T-helper 9 cell (primary cell): ENCODE measurements around the gene ZNF567.
"Not testable (repeated sequence)": the region's sequence is repeated elsewhere in the genome, so short reads cannot be mapped to it uniquely, and the experiment has no call there.

Experiments
- DNase-seq: peaks from one replicate; pipeline ENCODE4 v3.0.0-alpha.2; 2020
- total RNA-seq, 2 donors: gene quantifications; one replicate each; lab custom pipeline; 2026; lab: John Stamatoyannopoulos, UW

Gene ZNF567
- total RNA-seq = 11.1 to 32.7 reads per million in 2 donors

DNA sequence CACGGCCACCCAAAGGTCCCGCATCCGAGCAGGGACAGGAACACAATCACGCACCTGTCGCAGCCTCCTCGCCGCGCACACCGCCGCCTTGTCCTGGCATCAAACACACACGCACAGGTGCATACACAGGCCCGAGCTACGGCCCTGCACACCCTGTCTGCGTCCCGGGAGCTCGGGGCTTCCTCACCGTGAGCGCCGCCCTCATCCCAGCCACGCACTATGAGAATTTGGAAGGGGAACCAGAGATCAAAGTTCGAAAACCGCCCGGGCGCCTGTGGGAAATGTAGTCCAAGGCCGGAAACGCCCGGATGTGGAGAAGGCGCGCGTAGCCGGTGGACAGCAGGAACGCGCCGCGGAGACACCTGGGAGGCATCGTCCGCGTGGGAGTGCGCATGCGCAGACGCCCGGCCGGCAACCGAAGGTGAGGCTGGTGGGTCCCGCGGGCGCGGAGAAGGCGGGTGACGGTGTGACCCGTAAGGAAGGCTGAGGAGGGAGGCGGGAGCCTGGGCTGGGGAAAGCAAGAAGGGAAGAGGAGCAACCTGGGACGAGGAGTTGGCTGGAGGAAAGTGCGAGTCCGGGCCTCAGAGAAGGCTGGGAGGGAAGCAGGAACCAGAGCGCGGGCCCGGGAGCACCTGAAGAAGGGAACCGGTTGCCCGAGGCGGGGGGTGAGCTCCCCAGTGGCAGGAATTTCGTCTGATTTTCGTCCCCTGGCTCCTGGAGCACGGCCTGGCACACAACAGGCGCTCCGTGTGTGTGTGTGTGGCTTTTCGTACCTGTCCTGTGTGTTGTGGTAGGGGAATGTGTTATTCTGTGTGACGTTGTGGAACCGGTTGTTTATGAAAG is at the start of gene ZNF567:
Gene ZNF567 (plus strand): TSS at position 399 of the 843 bp plus-strand sequence. CDS start 7,256 bp downstream, outside the sequence.
- peak; percentile 96 for DNase-seq

DNA sequence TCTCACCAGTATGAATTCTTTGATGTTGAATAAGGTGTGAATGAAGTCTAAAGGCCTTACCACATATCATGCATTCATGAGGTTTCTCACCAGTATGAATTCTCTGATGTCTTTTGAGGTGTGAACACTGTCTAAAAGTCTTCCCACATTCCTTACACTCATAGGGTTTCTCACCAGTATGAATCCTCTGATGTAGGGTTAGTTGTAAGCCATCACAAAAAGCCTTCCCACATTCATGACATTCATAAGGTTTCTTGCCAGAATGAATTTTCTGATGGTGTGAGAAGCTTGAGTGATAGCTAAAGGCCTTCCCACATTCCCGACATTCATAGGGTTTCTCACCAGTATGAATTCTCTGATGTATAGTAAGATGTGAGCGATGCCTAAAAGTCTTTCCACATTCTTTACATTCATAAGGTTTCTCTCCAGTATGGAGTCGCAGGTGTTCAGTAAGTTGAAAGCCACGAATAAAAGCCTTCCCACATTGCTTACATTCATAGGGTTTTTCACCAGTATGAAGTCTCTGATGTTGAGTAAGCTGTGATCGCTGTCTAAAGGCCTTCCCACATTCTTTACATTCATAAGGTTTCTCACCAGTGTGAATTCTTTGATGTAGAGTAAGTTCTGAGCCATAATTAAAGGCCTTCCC is 48.4 kb upstream of the ZNF567 start:
- DNase-seq = no peak

DNA sequence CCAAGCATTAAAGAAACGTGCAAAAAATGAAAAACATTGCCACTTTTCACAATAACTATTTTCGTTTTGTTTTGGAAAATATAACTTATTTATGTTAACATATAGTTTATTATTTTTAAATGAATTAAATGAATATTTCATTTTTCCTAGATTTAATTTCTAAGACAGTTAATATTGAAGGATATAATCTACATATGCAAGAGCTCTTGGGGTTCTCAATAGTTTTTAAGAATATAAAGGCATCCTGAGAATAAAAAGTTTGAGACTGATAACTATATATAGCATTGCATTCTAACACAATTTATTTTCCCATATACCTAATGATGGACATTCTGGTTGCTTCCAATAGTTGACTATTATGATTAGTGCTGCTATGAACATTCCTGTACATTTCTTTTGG is 40.7 kb upstream of the ZNF567 start:
- no peak for DNase-seq

DNA sequence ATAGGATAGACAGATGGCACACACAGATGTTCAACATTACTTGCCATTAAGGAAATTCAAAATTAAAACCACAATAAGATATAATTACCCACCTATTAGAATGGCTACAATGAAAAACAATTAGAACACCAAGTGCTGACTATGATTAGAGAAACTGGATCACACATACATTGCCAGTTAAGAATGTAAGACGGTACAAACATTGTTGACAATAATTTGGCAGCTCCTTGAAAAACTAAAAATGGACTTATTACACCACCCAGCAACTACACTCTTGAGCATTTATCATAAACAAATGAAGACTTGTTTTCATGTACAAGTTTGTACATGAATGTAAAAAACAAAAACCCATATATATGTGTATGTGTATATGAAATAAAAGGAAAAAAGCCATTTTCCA is 34.5 kb upstream of the ZNF567 start:
- no peak for DNase-seq

DNA sequence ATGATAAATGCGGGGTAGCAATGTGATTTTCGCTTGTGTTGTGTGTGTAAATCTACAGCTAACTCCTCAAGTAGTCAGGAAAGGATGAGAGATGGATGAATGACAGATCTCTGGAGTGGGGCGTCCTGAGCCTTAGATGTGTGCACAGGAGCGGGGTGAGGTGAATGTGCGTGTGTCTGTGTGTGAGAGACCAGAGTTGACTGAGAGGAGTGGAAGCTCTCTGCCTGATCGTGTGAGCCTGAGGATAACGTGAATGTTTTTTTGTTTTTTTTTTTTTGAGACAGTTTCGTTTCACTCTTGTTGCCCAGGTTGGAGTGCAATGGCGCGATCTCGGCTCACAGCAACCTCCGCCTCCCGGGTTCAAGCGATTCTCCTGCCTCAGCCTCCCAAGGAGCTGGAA is 21.6 kb upstream of the ZNF567 start:
- DNase-seq = no peak

DNA sequence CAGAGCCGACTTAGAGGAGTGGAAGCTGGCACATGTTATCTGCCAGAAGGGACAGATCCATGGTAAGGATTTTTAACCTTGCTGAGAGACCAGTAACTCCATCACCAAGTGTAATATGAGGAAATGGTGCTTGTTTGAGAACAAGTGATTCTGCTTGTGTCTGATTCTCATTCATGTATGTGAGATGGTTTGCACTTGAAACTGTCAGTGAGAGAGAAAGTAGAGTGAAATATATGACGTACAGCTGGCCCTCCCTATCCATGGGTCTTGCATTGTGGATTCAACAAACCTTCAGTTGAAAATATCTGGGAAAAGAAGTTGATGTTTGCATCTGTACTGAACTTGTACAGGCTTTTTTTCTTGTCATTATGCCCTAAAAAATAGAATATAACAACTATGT is 18.8 kb upstream of the ZNF567 start:
- no peak for DNase-seq

DNA sequence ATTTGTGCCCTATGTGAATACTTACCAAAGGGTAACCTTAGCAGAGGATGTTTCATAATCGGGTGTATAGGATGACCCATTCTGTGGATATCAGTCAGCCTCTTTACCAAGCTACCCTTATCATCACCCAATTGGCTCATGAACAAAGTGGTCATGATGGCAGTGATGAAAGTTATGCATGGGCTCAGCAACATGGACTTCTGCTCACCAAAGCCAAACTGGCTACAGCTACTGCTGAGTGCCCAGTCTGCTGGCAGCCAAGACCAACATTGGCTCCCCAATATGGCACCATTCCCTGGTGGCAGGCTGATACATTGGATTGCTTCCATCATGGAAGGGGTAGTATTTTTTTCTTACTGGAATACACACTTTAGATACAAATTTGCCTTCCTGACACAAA is 15.0 kb upstream of the ZNF567 start:
- no peak for DNase-seq

DNA sequence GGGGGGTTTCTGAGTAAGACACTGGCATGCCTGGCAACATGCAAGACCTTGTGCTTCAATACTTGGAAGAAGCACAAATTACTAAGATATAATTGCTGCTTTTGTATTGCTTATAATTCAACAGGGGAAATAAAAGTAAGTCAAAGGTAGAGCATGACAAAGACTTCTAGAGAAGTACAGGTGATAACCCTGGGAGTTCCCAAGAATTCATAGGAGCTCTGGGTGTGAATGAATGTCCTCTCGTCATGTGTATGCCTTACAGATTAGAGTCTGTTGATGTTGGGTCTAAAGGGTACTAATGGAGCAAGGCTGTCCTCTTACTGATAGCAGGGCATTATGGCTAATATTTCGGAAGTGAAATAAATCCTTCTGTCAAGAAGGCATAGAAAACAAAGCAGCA is 13.2 kb upstream of the ZNF567 start:
- no peak for DNase-seq

DNA sequence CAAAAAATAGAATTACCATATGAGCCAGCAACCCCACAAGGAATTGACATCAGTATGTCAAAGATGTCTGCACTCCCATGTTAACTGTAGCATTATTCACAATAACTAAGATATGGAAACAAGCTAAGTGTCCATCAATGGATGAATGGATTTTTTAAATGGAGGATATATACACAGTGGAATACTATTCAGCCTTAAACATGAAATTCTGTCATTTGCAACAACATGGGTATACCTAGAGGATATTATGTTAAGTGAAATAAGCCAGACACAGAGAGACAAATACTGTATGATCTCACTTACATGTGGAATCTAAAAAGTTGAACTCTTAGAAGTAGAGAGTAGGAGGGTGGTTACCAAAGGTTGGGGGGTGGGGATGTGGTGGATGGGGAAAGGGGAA is 8.0 kb upstream of the ZNF567 start:
- DNase-seq = no peak

DNA sequence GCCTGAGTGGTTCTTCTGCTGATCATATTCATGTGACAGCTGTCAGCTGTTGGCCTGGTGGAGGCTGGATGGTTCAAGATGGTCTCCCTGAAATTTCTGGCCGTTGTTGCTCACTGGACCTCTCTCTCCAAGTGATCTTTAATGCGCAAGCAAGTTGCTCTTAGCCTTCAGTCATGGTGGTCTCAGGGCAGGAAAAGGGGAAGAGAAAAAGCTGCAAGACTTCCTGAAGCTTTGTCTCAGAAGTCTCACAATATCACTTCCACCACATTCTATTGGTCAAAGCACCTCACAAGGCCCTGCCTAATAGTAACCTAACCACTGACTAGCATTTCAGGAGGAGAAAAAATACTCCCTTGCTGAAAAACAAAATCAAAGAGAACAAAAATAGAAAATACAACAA is 1.6 kb upstream of the ZNF567 start:
- DNase-seq = no peak

DNA sequence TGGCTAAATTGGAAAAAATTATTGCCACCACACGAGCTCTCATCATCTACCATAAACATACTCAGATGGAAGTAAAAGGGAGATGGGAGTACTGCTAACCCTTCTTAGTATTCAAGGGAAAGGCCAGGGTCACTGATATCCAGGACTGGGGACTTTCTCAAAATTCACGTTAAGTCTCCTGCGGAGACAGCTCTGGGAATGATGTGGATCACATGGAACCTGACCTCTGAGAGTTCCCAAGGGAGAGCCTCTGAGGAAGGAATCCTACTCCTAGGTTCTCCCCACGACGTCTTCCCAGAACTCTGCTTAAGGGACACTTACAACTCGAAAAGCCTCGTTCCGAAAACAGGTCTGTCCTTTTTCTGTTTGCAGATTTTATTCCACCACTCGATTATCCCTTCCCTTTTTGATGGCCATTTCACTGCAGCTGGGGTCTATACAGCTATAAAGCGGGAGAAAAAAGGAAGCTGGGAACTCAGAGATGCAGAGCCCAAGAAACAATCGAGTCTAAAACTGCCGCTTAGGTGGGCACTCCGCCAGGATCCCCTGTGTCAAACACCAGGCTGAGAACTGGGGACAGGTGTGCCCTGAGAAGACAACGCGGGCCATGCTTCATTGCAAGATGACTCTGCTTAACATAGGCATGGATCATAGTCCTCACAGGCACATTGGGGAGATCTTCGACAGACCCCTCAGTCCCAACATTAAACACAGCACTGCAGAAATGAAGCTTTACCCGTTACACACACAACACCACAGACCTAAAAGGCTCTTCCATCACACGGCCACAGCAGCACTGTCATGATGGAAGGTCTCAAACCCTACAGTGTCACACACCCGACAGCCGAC is 823 bp upstream of the ZNF567 start:
- no peak for DNase-seq

DNA sequence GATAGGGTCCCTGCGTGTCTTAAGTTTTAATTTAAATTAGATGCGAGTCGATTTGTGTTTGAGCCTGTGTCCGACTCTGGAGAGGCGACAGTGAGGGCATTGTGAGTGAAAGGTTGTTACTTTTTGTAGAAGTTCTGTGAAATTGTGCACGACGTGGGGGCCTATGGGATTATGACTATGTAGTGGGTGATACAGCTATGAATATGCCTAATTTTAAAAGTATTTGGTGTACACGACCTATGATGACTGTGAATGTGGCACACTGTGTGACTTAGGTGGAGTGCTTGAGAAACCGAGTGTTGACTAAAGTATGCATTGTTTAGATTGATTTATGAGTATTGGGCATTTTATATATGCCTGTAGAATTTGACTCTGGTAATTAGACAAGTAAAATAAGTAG is 646 bp downstream of the ZNF567 start:
- no peak for DNase-seq

DNA sequence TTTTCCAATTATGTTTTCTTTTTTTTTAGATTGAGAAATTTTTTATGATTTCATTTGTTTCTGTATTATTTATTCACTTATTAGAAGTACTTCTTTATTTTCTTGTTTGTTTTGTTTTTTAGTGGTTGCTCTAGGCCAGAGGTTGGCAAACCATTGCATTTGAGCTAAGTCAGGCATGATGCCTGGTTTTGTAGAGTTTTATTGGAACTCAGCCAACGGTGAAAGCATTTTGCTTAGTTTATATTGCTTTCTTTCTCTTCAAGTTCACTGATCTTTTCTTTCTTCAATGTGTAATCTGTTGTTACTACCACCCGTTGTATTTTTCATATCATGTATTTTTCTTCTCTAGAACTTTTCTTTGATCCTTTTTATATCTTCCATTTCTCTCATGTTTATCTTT is 19.7 kb downstream of the ZNF567 start:
- no peak for DNase-seq

DNA sequence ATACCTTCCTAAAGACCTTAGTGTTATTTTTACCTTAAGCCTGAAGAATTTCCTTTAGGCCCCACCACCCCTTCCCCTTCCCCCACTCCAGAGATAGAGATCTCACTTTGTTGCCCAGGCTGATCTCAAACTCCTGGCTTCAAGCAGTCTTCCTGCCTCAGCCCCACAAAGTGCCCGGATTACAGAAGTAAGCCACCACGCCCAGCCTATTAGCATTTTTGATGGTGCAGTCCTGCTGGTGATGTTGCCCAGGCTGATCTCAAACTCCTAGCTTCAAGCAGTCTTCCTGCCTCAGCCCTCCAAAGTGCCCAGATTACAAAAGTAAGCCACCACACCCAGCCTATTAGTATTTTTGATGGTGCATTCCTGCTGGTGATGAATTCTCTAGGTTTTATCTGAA is 22.0 kb downstream of the ZNF567 start:
- DNase-seq = no peak

DNA sequence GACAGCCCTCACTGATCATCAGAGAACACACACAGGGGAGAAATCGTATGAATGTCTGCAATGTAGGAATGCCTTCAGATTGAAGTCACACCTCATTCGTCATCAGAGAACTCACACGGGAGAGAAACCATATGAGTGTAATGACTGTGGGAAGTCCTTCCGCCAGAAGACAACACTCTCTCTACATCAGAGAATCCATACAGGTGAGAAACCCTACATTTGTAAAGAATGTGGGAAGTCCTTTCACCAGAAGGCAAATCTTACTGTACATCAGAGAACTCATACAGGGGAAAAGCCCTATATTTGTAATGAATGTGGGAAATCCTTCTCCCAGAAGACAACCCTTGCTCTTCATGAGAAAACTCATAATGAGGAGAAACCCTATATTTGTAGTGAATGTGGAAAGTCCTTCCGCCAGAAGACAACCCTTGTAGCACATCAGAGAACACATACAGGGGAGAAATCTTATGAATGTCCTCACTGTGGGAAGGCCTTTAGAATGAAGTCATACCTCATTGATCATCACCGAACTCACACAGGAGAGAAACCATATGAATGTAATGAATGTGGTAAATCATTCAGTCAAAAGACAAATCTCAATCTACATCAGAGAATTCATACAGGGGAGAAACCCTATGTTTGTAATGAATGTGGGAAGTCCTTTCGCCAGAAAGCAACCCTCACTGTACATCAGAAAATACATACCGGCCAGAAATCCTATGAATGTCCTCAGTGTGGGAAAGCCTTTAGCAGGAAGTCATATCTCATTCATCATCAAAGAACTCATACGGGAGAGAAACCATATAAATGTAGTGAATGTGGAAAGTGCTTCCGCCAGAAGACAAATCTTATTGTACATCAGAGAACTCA is 32.5 kb downstream of the ZNF567 start:
- no peak for DNase-seq

DNA sequence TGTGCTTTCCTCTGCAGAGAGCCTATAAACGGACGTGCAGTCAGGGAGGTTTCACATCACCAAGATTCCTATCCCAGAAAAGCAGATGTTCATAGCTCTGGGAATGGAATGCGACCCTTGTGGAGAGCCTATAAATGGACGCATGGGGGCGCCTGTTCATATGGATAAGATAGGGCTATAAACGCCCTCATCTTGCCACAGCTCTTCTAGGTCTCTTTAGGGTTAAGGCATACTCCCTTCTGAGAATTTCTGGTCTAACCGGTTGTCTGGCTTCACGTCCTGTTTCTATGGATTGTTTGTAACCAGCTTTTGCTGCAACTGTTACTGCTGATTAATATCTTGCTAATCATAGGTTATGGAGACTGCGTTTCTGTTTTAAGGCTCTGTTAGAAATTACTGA is 48.8 kb downstream of the ZNF567 start:
- DNase-seq = not testable (repeated sequence)

DNA sequence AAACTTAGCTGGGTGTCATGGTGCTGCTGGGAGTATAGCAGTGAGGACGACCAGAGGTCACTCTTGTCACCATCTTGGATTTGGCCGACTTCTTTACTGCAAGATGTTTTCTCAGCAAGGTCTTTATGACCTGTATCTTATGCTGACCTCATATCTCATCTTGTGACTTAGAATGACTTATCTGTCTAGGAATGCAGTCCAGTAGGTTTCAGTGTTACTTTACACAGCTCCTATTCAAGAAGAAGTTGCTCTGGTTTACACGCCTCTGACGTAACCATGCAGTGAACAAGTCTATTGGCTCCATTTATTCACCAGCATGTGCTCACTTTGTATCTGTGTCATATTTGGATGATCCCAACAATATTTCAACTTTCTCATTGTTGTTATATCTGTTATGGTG is 58.5 kb downstream of the ZNF567 start:
- no peak for DNase-seq

DNA sequence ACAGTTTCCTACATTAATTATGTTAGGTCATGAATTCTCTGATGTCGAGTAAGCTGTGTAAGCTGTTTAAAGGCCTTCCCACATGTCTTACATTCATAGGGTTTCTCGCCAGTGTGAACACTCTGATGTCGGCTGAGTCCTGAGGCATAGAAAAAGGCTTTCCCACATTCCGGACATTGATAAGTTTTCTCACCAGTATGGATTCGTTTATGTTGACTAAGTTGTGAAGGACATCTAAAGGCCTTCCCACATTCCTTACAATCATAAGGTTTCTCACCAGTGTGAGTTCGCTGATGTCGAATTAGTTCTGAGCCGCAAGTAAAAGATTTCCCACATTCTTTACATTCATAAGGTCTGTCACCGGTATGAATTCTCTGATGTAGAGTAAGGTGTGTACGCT is 60.3 kb downstream of the ZNF567 start:
- DNase-seq = no peak

DNA sequence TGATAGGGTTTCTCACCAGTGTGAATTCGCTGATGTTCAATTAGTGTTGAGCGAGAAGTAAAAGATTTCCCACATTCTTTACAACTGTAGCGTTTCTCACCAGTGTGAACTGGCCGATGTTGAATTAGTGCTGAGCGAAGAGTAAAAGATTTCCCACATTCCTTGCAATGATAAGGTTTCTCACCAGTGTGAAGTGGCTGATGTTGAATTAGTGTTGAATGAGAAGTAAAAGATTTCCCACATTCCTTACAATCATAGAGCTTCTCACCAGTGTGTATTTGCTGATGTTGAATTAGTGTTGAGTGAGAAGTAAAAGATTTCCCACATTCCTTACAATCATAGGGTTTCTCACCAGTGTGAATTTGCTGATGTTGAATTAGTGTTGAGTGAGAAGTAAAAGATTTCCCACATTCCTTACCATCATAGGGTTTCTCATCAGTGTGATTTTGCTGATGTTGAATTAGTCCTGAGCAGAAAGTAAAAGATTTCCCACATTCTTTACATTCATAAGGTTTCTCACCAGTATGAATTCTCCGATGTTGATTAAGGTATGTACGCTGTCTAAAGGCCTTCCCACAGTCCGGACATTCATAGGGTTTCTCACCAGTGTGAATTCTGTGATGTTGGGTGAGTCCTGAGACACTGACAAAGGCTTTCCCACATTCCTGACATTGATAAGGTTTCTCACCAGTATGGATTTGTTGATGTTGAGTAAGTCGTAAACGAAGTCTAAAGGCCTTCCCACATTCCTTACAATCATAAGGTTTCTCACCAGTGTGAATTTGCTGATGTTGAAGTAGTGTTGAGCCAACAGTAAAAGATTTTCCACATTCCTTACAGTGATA is 61.2 kb downstream of the ZNF567 start:
- no peak for DNase-seq

DNA sequence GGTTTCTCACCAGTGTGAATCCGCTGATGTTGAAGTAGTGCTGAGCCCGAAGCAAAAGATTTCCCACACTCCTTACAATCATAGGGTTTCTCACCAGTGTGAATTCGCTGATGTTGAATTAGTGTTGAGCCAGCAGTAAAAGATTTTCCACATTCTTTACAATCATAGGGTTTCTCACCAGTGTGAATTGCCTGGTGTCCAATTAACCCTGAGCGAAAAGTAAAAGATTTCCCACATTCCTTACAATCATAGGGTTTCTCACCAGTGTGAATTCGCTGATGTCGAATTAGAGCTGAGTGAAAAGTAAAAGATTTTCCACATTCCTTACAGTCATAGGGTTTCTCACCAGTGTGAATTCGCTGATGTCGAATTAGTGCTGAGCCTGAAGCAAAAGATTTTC is 62.2 kb downstream of the ZNF567 start:
- not testable (repeated sequence) for DNase-seq

DNA sequence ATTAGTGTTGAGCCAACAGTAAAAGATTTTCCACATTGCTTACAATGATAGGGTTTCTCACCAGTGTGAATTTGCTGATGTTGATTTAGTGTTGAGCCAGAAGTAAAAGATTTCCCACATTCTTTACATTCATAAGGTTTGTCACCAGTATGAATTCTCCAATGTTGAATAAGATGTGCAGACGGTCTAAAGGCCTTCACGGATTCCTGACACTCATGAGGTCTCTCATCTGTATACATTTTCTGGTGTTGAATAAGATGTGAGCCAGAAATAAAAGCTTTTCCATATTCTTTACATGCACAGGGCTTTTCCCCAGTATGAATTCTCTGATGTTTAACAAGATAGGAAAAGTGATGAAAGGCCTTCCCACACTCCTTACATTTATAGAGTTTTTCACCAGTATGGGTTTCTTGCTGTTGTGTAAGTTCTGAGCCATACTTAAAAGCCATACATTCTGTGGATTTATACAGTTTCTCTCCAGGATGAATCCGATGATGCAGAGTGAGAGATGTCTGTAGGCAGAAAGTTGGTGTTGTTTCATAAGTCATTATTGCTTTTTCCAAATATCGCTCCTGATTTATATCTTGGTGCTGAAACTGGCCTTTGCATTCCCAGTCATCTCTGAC is 62.8 kb downstream of the ZNF567 start:
- no peak for DNase-seq
